Hepatocyte (in vitro differentiated cells): Measurements from ENCODE around the gene ITGA11. TPM values are rescaled to one million over a fixed set of nuclear protein-coding genes. Genes with fewer than 3 reads are reported as not detected.

Source experiments
- DNase-seq: peaks from one replicate; pipeline ENCODE4 v3.0.0-alpha.2; 2016; ENCODE audit warnings: low spot score
- H2AFZ ChIP-seq: fragments of 200-600 bp; sonication (generic); 2 replicates; pipeline ENCODE4 v1.6.0; 2016; ENCODE audit warnings: antibody characterized with exemption, mild to moderate bottlenecking
- H3K27ac ChIP-seq: fragments of 200-600 bp; sonication (generic); 2 replicates; pipeline ENCODE4 v1.5.1; 2016; ENCODE audit warnings: mild to moderate bottlenecking
- H3K27me3 ChIP-seq: fragments of 200-600 bp; sonication (generic); 2 replicates; pipeline ENCODE4 v1.6.1; 2016
- H3K36me3 ChIP-seq: fragments of 200-600 bp; sonication (generic); replicated peaks from 2 replicates; pipeline ENCODE4 v1.5.1; 2016; ENCODE audit warnings: low read depth; ENCODE audit not compliant: insufficient read depth
- H3K4me1 ChIP-seq: fragments of 200-600 bp; sonication (generic); 2 replicates; pipeline ENCODE4 v1.5.1; 2016; ENCODE audit warnings: mild to moderate bottlenecking, moderate library complexity; ENCODE audit not compliant: insufficient read depth
- H3K4me2 ChIP-seq: fragments of 200-600 bp; sonication (generic); 2 replicates; pipeline ENCODE4 v1.6.0; 2016
- H3K4me3 ChIP-seq: fragments of 200-600 bp; sonication (generic); 2 replicates; pipeline ENCODE4 v1.5.1; 2016; ENCODE audit warnings: mild to moderate bottlenecking
- H3K79me2 ChIP-seq: fragments of 200-600 bp; sonication (generic); 2 replicates; pipeline ENCODE4 v1.6.0; 2017; ENCODE audit warnings: mild to moderate bottlenecking
- H3K9me2 ChIP-seq: fragments of 200-600 bp; sonication (generic); replicated peaks from 2 replicates; pipeline ENCODE4 v1.6.0; 2017; ENCODE audit warnings: mild to moderate bottlenecking; ENCODE audit not compliant: insufficient read depth
- H3K9me3 ChIP-seq: fragments of 200-600 bp; sonication (generic); 2 replicates; pipeline ENCODE4 v1.5.1; 2016; ENCODE audit warnings: low read depth, mild to moderate bottlenecking
- H4K20me1 ChIP-seq: fragments of 200-600 bp; sonication (generic); 2 replicates; pipeline ENCODE4 v1.6.0; 2016; ENCODE audit warnings: mild to moderate bottlenecking; ENCODE audit not compliant: insufficient read depth, poor library complexity, severe bottlenecking
- EZH2 ChIP-seq: fragments of 200-600 bp; sonication (generic); IDR thresholded peaks from 2 replicates; pipeline ENCODE4 v1.6.1; 2016; ENCODE audit warnings: antibody characterized with exemption, mild to moderate bottlenecking, borderline replicate concordance
- EZH2phosphoT487 ChIP-seq: fragments of 200-600 bp; sonication (generic); IDR thresholded peaks from one replicate; pipeline ENCODE4 v1.6.1; 2018; ENCODE audit warnings: antibody characterized with exemption, mild to moderate bottlenecking, low read depth, moderate library complexity; ENCODE audit not compliant: unreplicated experiment, severe bottlenecking
- whole genome bisulfite sequencing: methylation state at CpG from one replicate; pipeline ENCODE4 v1.1.6; 2016; ENCODE audit warnings: low lambda C conversion rate; ENCODE audit errors: missing lambda C conversion rate; 5-methylcytosine and 5-hydroxymethylcytosine counted together
- polyA plus RNA-seq: library from polyadenylated mRNA; unstranded; fragments of >200 nt; fragmentation: Nextera tagmentation; extraction: Ambion mirVana; gene quantifications from 2 replicates; pipeline ENCODE4 v1.2.1, GENCODE V29; 2016
- total RNA-seq: library from RNA; depleted of rRNA; stranded (reverse); fragments of >200 nt; gene quantifications from 2 replicates; pipeline ENCODE4 v1.2.3, GENCODE V29; 2014
- TF ChIP-seq, protein P1 (sequence below): fragments of 200-600 bp; sonication (generic); IDR thresholded peaks from 2 replicates; pipeline ENCODE4 v1.5.1; 2016; ENCODE audit warnings: antibody characterized with exemption, mild to moderate bottlenecking; ENCODE audit not compliant: poor library complexity

Gene ITGA11
- total and polyA plus RNA-seq, 2 experiments from 2014 or later, result 9.7 to 19.6 TPM

DNA sequence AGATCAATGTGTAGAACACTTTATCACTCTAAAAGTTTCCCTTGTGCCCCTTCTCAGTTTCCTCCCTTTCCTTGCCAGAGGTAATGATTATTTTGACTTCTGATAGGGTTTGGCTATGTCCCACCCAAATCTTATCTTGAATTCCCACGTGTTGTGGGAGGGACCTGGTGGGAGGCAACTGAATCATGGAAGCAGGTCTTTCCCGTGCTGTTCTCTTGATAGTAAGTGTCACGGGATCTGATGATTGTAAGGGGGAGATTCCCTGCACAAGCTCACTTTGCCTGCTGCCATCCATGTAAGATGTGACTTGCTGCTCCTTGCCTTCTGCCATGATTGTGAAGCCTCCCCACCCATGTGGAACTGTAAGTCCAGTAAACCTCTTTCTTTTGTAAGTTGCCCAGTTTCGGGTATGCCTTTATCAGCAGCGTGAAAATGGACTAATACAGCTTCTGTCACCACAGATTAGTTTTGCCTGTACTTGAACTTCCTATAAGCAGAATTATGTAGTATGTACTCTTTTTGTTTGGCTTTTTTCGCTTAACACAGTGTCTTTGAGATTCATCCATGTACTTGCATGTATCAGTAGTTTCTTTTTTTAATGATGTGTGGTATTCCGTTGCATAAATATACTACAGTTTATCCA is 147.2 kb downstream of the ITGA11 start:
- no peak overlapping the region for H3K4me3 ChIP-seq
- DNase-seq, result no peak
- WGBS, result 90% methylated on average over 7 of the region's 7 CpGs
- H3K36me3 ChIP-seq, result no peaks in the 10 kb centered on the region
- no peaks in the 10 kb centered on the region for H3K9me3 ChIP-seq
- H3K79me2 ChIP-seq, result peaks cover 100% of the 10 kb centered on the region
- H3K4me1 ChIP-seq, result peaks cover 28% of the 10 kb centered on the region
- H2AFZ ChIP-seq, result no peak overlapping the region
- H3K27me3 ChIP-seq, result no peaks in the 10 kb centered on the region
- H4K20me1 ChIP-seq, result peaks cover 79% of the 10 kb centered on the region
- H3K27ac ChIP-seq, result peak overlapping the region; percentile 39
- no peaks in the 10 kb centered on the region for H3K9me2 ChIP-seq
- H3K4me2 ChIP-seq, result no peak overlapping the region
- TF ChIP-seq EZH2phosphoT487, result no peak
- TF ChIP-seq, protein P1, sequence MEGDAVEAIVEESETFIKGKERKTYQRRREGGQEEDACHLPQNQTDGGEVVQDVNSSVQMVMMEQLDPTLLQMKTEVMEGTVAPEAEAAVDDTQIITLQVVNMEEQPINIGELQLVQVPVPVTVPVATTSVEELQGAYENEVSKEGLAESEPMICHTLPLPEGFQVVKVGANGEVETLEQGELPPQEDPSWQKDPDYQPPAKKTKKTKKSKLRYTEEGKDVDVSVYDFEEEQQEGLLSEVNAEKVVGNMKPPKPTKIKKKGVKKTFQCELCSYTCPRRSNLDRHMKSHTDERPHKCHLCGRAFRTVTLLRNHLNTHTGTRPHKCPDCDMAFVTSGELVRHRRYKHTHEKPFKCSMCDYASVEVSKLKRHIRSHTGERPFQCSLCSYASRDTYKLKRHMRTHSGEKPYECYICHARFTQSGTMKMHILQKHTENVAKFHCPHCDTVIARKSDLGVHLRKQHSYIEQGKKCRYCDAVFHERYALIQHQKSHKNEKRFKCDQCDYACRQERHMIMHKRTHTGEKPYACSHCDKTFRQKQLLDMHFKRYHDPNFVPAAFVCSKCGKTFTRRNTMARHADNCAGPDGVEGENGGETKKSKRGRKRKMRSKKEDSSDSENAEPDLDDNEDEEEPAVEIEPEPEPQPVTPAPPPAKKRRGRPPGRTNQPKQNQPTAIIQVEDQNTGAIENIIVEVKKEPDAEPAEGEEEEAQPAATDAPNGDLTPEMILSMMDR, result no peak
- TF ChIP-seq EZH2, result no peak

DNA sequence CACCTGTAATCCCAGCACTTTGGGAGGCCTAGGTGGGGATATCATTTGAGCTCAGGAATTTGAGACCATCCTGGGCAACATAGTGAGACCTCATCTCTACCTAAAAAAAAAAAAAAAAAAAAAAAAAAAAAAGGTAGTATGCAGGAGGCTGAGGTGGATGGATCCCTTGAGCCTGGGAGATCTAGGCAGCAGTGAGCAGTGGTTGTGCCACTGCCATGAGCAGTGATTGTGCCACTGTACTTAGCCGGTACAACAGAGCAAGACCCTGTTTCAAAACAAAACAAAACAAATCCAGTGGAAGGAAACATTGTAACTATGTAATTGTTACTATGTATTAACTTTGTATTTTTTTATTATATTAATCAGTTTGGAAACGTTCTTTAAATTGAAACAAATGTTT is 148.6 kb downstream of the ITGA11 start:
- peaks cover 70% of the 10 kb centered on the region for H4K20me1 ChIP-seq
- H3K27me3 ChIP-seq, result no peaks in the 10 kb centered on the region
- no peak for TF ChIP-seq EZH2phosphoT487
- TF ChIP-seq, protein P1, result no peak
- no peak for TF ChIP-seq EZH2
- no peak overlapping the region for H3K4me2 ChIP-seq
- peaks cover 100% of the 10 kb centered on the region for H3K79me2 ChIP-seq
- no peak overlapping the region for H3K4me3 ChIP-seq
- peaks cover 32% of the 10 kb centered on the region for H3K4me1 ChIP-seq
- no peak overlapping the region for H2AFZ ChIP-seq
- no peaks in the 10 kb centered on the region for H3K9me2 ChIP-seq
- no peaks in the 10 kb centered on the region for H3K36me3 ChIP-seq
- H3K9me3 ChIP-seq, result no peaks in the 10 kb centered on the region
- no peak overlapping the region for H3K27ac ChIP-seq
- no peak for DNase-seq
- 97% methylated on average over 2 of the region's 2 CpGs for WGBS

DNA sequence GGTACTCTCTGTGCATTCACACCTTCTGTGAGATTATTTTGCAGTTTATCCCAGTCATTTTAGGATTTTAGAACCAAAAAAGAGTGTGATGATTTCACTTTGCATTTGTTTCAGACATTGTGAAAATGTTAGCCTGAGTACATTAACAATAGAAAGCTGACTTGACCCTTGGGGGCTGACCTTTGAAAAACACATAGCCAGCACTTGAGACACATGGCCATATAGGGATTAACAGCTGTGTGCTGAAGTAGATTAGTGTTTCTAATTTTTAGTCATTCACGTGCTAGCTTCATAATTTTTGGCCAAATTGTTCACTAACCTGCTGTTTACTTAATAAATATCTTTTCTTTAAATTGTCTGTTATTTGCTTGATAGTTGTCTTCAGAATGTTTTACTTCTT is 151.0 kb downstream of the ITGA11 start:
- Histone ChIP-seq H3K79me2 (peaks cover 82% of the 10 kb centered on the region), H3K9me2 (no peaks in the 10 kb centered on the region), H3K27ac (peak overlapping the region; percentile 47), H3K27me3 (no peaks in the 10 kb centered on the region), H3K9me3 (no peaks in the 10 kb centered on the region), H3K4me2 (peak overlapping the region; percentile 73), H3K4me3 (no peak overlapping the region), H4K20me1 (peaks cover 47% of the 10 kb centered on the region), H2AFZ (no peak overlapping the region), H3K36me3 (no peaks in the 10 kb centered on the region), H3K4me1 (peaks cover 34% of the 10 kb centered on the region)
- TF ChIP-seq, protein P1, result no peak
- TF ChIP-seq EZH2phosphoT487 (no peak), EZH2 (no peak)
- 18% methylated on average over 1 of the region's 1 CpG for WGBS
- DNase-seq, result no peak
